HG02571 (cell line): Measurements from ENCODE around the gene NCKAP5.

Source experiments
- ATAC-seq: cut with Tn5 transposase; IDR thresholded peaks from one replicate; pipeline ENCODE4 v1.9.1; 2021; ENCODE audit warnings: mild to moderate bottlenecking, moderate library complexity; ENCODE audit not compliant: unreplicated experiment

The NCKAP5 gene

GRCh38 chr2:132975193-132976105, 592.8 kb downstream of the NCKAP5 start:
- no peak for ATAC-seq

- no peak for ATAC-seq
These were observed 593.7 kb downstream of the NCKAP5 start for GRCh38 chr2:132974467-132975095.

- ATAC-seq: no peak
These were observed 596.8 kb downstream of the NCKAP5 start for GRCh38 chr2:132971310-132972061.

- ATAC-seq: no peak
These were observed 598.8 kb downstream of the NCKAP5 start for GRCh38 chr2:132969371-132969985.

- ATAC-seq: no peak
These were observed 602.8 kb downstream of the NCKAP5 start for GRCh38 chr2:132965460-132965859.

- no peak for ATAC-seq
These were observed 605.1 kb downstream of the NCKAP5 start for GRCh38 chr2:132963161-132963560.

- ATAC-seq: no peak
These were observed 609.4 kb downstream of the NCKAP5 start for GRCh38 chr2:132958887-132959286.

GRCh38 chr2:132955871-132956615, 612.2 kb downstream of the NCKAP5 start:
- no peak for ATAC-seq

- no peak for ATAC-seq
These were observed 614.5 kb downstream of the NCKAP5 start for GRCh38 chr2:132953771-132954170.

- ATAC-seq: no peak
These were observed 617.1 kb downstream of the NCKAP5 start for GRCh38 chr2:132951008-132951714.

- no peak for ATAC-seq
These were observed 619.2 kb downstream of the NCKAP5 start for GRCh38 chr2:132949108-132949507.

- no peak for ATAC-seq
These were observed 620.1 kb downstream of the NCKAP5 start for GRCh38 chr2:132948211-132948610.

- no peak for ATAC-seq
These were observed 624.4 kb downstream of the NCKAP5 start for GRCh38 chr2:132943829-132944228.

GRCh38 chr2:132941296-132942020, 626.8 kb downstream of the NCKAP5 start:
- no peak for ATAC-seq

- no peak for ATAC-seq
These were observed 630.6 kb downstream of the NCKAP5 start for GRCh38 chr2:132937629-132938028.

GRCh38 chr2:132936791-132937190, 631.5 kb downstream of the NCKAP5 start:
- no peak for ATAC-seq

GRCh38 chr2:132936261-132936660, 632.0 kb downstream of the NCKAP5 start:
- no peak for ATAC-seq

- ATAC-seq: no peak
These were observed 638.5 kb downstream of the NCKAP5 start for GRCh38 chr2:132929786-132930185.

GRCh38 chr2:132923787-132924186, 644.5 kb downstream of the NCKAP5 start:
- ATAC-seq: no peak
